SH-SY5Y (cell line): ENCODE measurements around the gene CYP2C18.

Experiments used
- GATA2 ChIP-seq: IDR thresholded peaks from 2 replicates; pipeline ENCODE4 v1.6.1; 2011; ENCODE audit warnings: mild to moderate bottlenecking, low read depth, low read length
- GATA3 ChIP-seq: IDR thresholded peaks from 2 replicates; pipeline ENCODE4 v1.6.1; 2011; ENCODE audit warnings: low read depth, mild to moderate bottlenecking, low read length, moderate library complexity

DNA sequence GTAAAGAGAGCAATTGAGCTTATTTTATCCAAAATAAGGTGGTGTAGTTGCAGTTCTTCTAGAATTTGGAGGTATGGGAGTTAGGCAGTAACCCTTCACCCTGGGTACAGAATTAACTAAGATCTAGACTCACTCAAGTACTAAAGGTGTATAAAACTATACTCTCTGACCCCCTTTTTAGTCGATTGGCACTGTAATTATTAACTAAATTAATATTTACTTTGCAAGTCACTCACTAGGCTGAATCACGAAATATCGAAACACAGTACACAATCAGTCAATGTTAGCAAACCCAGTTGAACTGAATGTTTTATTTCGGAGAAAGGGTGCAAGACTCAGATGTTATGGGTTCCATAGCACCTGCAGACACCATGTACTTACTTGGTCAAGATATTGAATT, 64.3 kb downstream of the CYP2C18 start:
- TF ChIP-seq GATA2 (no peak), GATA3 (no peak)
